ENCODE data around the gene MYT1. TPM values are rescaled to one million over a fixed set of nuclear protein-coding genes. Genes with fewer than 3 reads are reported as not detected.

The MYT1 gene
- total RNA-seq, 1 donor from 2014 or later, result 2.3 TPM

- TF ChIP-seq CTCF (IDR thresholded peaks at IDR 0.05; ENCODE audit: unreplicated experiment), result no peak
- Mint-ChIP-seq H3K36me3 (ENCODE audit: insufficient read depth) (no peaks in the 10 kb centered on the region), H3K27ac (no peak overlapping the region), H3K4me3 (ENCODE audit: low read depth) (no peak overlapping the region), H3K9me3 (ENCODE audit: low read depth) (peaks cover 6% of the 10 kb centered on the region), H3K4me1 (ENCODE audit: low read depth) (no peaks in the 10 kb centered on the region), H3K27me3 (no peaks in the 10 kb centered on the region)
- no peak for DNase-seq (ENCODE audit: low spot score, unreplicated experiment)
These were observed 17.8 kb upstream of the MYT1 start for GRCh38 chr20:64146301-64146935.

GRCh38 chr20:64146936-64147477 is 17.2 kb upstream of the MYT1 start:
- TF ChIP-seq CTCF (IDR thresholded peaks at IDR 0.05; ENCODE audit: unreplicated experiment), result no peak
- no peak for DNase-seq (ENCODE audit: low spot score, unreplicated experiment)
- Mint-ChIP-seq H3K4me3 (ENCODE audit: low read depth) (no peak overlapping the region), H3K9me3 (ENCODE audit: low read depth) (peaks cover 6% of the 10 kb centered on the region), H3K36me3 (ENCODE audit: insufficient read depth) (no peaks in the 10 kb centered on the region), H3K27ac (no peak overlapping the region), H3K4me1 (ENCODE audit: low read depth) (no peaks in the 10 kb centered on the region), H3K27me3 (no peaks in the 10 kb centered on the region)

GRCh38 chr20:64148581-64148980 is 15.7 kb upstream of the MYT1 start:
- peaks cover 6% of the 10 kb centered on the region for H3K9me3 Mint-ChIP-seq (ENCODE audit: low read depth)
- H3K27ac Mint-ChIP-seq, result no peak overlapping the region
- no peak for DNase-seq (ENCODE audit: low spot score, unreplicated experiment)
- TF ChIP-seq CTCF (IDR thresholded peaks at IDR 0.05; ENCODE audit: unreplicated experiment), result no peak
- H3K36me3 Mint-ChIP-seq (ENCODE audit: insufficient read depth), result no peaks in the 10 kb centered on the region
- no peak overlapping the region for H3K4me3 Mint-ChIP-seq (ENCODE audit: low read depth)
- H3K27me3 Mint-ChIP-seq, result no peaks in the 10 kb centered on the region
- no peaks in the 10 kb centered on the region for H3K4me1 Mint-ChIP-seq (ENCODE audit: low read depth)

GRCh38 chr20:64149141-64149540 is 15.1 kb upstream of the MYT1 start:
- Mint-ChIP-seq H3K27ac (no peak overlapping the region), H3K4me1 (ENCODE audit: low read depth) (no peaks in the 10 kb centered on the region), H3K9me3 (ENCODE audit: low read depth) (peaks cover 6% of the 10 kb centered on the region), H3K4me3 (ENCODE audit: low read depth) (no peak overlapping the region), H3K36me3 (ENCODE audit: insufficient read depth) (no peaks in the 10 kb centered on the region), H3K27me3 (no peaks in the 10 kb centered on the region)
- TF ChIP-seq CTCF (IDR thresholded peaks at IDR 0.05; ENCODE audit: unreplicated experiment), result no peak
- no peak for DNase-seq (ENCODE audit: low spot score, unreplicated experiment)

GRCh38 chr20:64149809-64150560 is 14.3 kb upstream of the MYT1 start:
- Mint-ChIP-seq H3K27ac (no peak overlapping the region), H3K4me3 (ENCODE audit: low read depth) (no peak overlapping the region), H3K27me3 (no peaks in the 10 kb centered on the region), H3K36me3 (ENCODE audit: insufficient read depth) (no peaks in the 10 kb centered on the region), H3K9me3 (ENCODE audit: low read depth) (peaks cover 2% of the 10 kb centered on the region), H3K4me1 (ENCODE audit: low read depth) (no peaks in the 10 kb centered on the region)
- DNase-seq (ENCODE audit: low spot score, unreplicated experiment), result no peak
- no peak for TF ChIP-seq CTCF (IDR thresholded peaks at IDR 0.05; ENCODE audit: unreplicated experiment)

Measured in progenitor cell of endocrine pancreas (in vitro differentiated cells).